Measurements from ENCODE around the gene ADCY1. TPM values are rescaled to one million over a fixed set of nuclear protein-coding genes. Genes with fewer than 3 reads are reported as not detected.

ADCY1 gene
- total RNA-seq (2014; rRNA removed): 3.1 and 3.4 TPM in 2 replicates
- Bru-seq, nascent RNA: percentile 32 among the genes with signal in this experiment
- percentile 36 among the genes with signal in this experiment for BruChase-seq, experiment 1, labeled RNA remaining after a 6-hour chase
- percentile 30 among the genes with signal in this experiment for BruChase-seq, experiment 2, labeled RNA remaining after a 2-hour chase
- long read RNA-seq, partial matches to known transcripts: 0 of 4 reads
- long read RNA-seq, other reads (novel, unspliced or antisense): 2 of 4 reads

GRCh38 chr7:45573661-45574415 lies at the start of gene ADCY1:
Gene ADCY1 (plus strand): TSS chr7:45574368. CDS start chr7:45574544, 176 bp downstream.
- Histone ChIP-seq H3K79me2 (ENCODE audit: low read length) (no peaks in the 10 kb centered on the region), H3K9me3 (ENCODE audit: low read length) (no peaks in the 10 kb centered on the region), H2AFZ (ENCODE audit: low read length) (peak within 1 kb of the TSS; percentile 77), H3K36me3 (ENCODE audit: low read depth, low read length) (no peaks in the 10 kb centered on the region), H3K27ac (ENCODE audit: low read length) (no peak within 1 kb of the TSS), H3K27me3 (ENCODE audit: low read length) (peaks cover 12% of the 10 kb centered on the region), H3K4me2 (ENCODE audit: low read length) (peak within 1 kb of the TSS; percentile 87), H3K4me1 (ENCODE audit: insufficient read depth, low read length) (no peaks in the 10 kb centered on the region), H3K4me3 (ENCODE audit: low read length) (peak within 1 kb of the TSS; percentile 67), H3K9ac (ENCODE audit: low read length) (no peak within 1 kb of the TSS), H4K20me1 (ENCODE audit: low read length) (no peaks in the 10 kb centered on the region), H3F3A (ENCODE audit: low read length, unreplicated experiment) (no peaks in the 10 kb centered on the region), H3K9me2 (replicated peaks; ENCODE audit: low read length) (no peaks in the 10 kb centered on the region)
- no TSS peak for BruUV-seq (replicated peaks)
- TF ChIP-seq CTCF (conservative IDR thresholded peaks at IDR 0.05; ENCODE audit: low read depth, low read length): no peak
- TF ChIP-seq EZH2phosphoT487 (IDR thresholded peaks at IDR 0.05; ENCODE audit: borderline replicate concordance, low read length): no peak
- POLR2A ChIA-PET (ENCODE audit: unreplicated experiment): no interaction called here
- no peak for ATAC-seq
- no peak for DNase-seq
- intact Hi-C loops (cut with micrococcal nuclease): no loop called here
- CTCF ChIA-PET: no interaction called here

GRCh38 chr7:45524445-45524844 lies 49.7 kb upstream of the ADCY1 start:
- H2AFZ ChIP-seq (ENCODE audit: low read length): no peak overlapping the region
- no peaks in the 10 kb centered on the region for H3K4me1 ChIP-seq (ENCODE audit: insufficient read depth, low read length)
- ATAC-seq: no peak
- H3F3A ChIP-seq (ENCODE audit: low read length, unreplicated experiment): no peaks in the 10 kb centered on the region
- no peak overlapping the region for H3K9ac ChIP-seq (ENCODE audit: low read length)
- H3K27ac ChIP-seq (ENCODE audit: low read length): no peak overlapping the region
- no peaks in the 10 kb centered on the region for H3K27me3 ChIP-seq (ENCODE audit: low read length)
- H3K4me2 ChIP-seq (ENCODE audit: low read length): no peak overlapping the region
- ChIA-PET POLR2A (ENCODE audit: unreplicated experiment) (no interaction called here), CTCF (no interaction called here)
- H3K79me2 ChIP-seq (ENCODE audit: low read length): no peaks in the 10 kb centered on the region
- H3K9me3 ChIP-seq (ENCODE audit: low read length): no peaks in the 10 kb centered on the region
- H3K36me3 ChIP-seq (ENCODE audit: low read depth, low read length): no peaks in the 10 kb centered on the region
- no peak for DNase-seq
- BruUV-seq (replicated peaks): no TSS peak
- TF ChIP-seq CTCF (conservative IDR thresholded peaks at IDR 0.05; ENCODE audit: low read depth, low read length) (no peak), EZH2 (IDR thresholded peaks at IDR 0.05; ENCODE audit: low read length, unreplicated experiment) (no peak), EZH2phosphoT487 (IDR thresholded peaks at IDR 0.05; ENCODE audit: borderline replicate concordance, low read length) (no peak)
- intact Hi-C loops (cut with micrococcal nuclease): no loop called here
- H3K4me3 ChIP-seq (ENCODE audit: low read length): no peak overlapping the region
- H4K20me1 ChIP-seq (ENCODE audit: low read length): no peaks in the 10 kb centered on the region
- H3K9me2 ChIP-seq (replicated peaks; ENCODE audit: low read length): no peaks in the 10 kb centered on the region

- TF ChIP-seq EZH2phosphoT487 (IDR thresholded peaks at IDR 0.05; ENCODE audit: borderline replicate concordance, low read length) (no peak), CTCF (conservative IDR thresholded peaks at IDR 0.05; ENCODE audit: low read depth, low read length) (no peak), EZH2 (IDR thresholded peaks at IDR 0.05; ENCODE audit: low read length, unreplicated experiment) (no peak)
- POLR2A ChIA-PET (ENCODE audit: unreplicated experiment): no interaction called here
- H3K27ac ChIP-seq (ENCODE audit: low read length): no peak overlapping the region
- no peaks in the 10 kb centered on the region for H3K27me3 ChIP-seq (ENCODE audit: low read length)
- H4K20me1 ChIP-seq (ENCODE audit: low read length): no peaks in the 10 kb centered on the region
- CTCF ChIA-PET: no interaction called here
- intact Hi-C loops (cut with micrococcal nuclease): no loop called here
- no TSS peak for BruUV-seq (replicated peaks)
- H3F3A ChIP-seq (ENCODE audit: low read length, unreplicated experiment): no peaks in the 10 kb centered on the region
- H3K36me3 ChIP-seq (ENCODE audit: low read depth, low read length): no peaks in the 10 kb centered on the region
- H3K4me1 ChIP-seq (ENCODE audit: insufficient read depth, low read length): no peaks in the 10 kb centered on the region
- H3K79me2 ChIP-seq (ENCODE audit: low read length): no peaks in the 10 kb centered on the region
- no peaks in the 10 kb centered on the region for H3K9me3 ChIP-seq (ENCODE audit: low read length)
- no peak overlapping the region for H3K4me2 ChIP-seq (ENCODE audit: low read length)
- H3K9me2 ChIP-seq (replicated peaks; ENCODE audit: low read length): no peaks in the 10 kb centered on the region
- no peak for ATAC-seq
- H3K4me3 ChIP-seq (ENCODE audit: low read length): no peak overlapping the region
- no peak overlapping the region for H3K9ac ChIP-seq (ENCODE audit: low read length)
- no peak for DNase-seq
- no peak overlapping the region for H2AFZ ChIP-seq (ENCODE audit: low read length)
Observed at GRCh38 chr7:45525057-45525456, 49.1 kb upstream of the ADCY1 start.

Measured in PC-3 (cell line).